Activated CD4-positive, CD25-positive, alpha-beta regulatory T cell treated with anti-CD3 and anti-CD28 coated beads, Interleukin-2, amount 50 U/mL, for 24 hours (primary cell): Measurements from ENCODE around the gene MEGF6.

ENCODE experiments used
- ATAC-seq, 2 donors: fragments of 150-1000 bp; cut with Tn5 transposase; one replicate each; pipeline ENCODE4 v1.10.0; 2021; ENCODE audit warnings: mild to moderate bottlenecking in 1 of 2, moderate library complexity in 1 of 2

MEGF6 gene

GRCh38 chr1:3481836-3482375 lies 129.4 kb downstream of the MEGF6 start:
- ATAC-seq, result no peak

GRCh38 chr1:3481046-3481445 lies 130.3 kb downstream of the MEGF6 start:
- ATAC-seq, result no peak

GRCh38 chr1:3480369-3480719 lies 131.0 kb downstream of the MEGF6 start:
- no peak for ATAC-seq

GRCh38 chr1:3479511-3480368 lies 131.6 kb downstream of the MEGF6 start:
- no peak for ATAC-seq

- no peak for ATAC-seq
These were observed 133.1 kb downstream of the MEGF6 start for GRCh38 chr1:3478187-3478586.

GRCh38 chr1:3477241-3477995 lies 133.9 kb downstream of the MEGF6 start:
- ATAC-seq, result no peak

- no peak for ATAC-seq
These were observed 134.6 kb downstream of the MEGF6 start for GRCh38 chr1:3476666-3477065.

- ATAC-seq, result no peak
These were observed 135.3 kb downstream of the MEGF6 start for GRCh38 chr1:3475839-3476573.

GRCh38 chr1:3474421-3474820 lies 136.9 kb downstream of the MEGF6 start:
- ATAC-seq, result no peak

GRCh38 chr1:3474016-3474415 lies 137.3 kb downstream of the MEGF6 start:
- no peak for ATAC-seq

- ATAC-seq, result no peak
These were observed 137.9 kb downstream of the MEGF6 start for GRCh38 chr1:3473381-3473844.

- ATAC-seq, result no peak
These were observed 138.4 kb downstream of the MEGF6 start for GRCh38 chr1:3472906-3473305.

- no peak for ATAC-seq
These were observed 139.0 kb downstream of the MEGF6 start for GRCh38 chr1:3472088-3472850.

GRCh38 chr1:3471356-3472087 lies 139.8 kb downstream of the MEGF6 start:
- no peak for ATAC-seq

GRCh38 chr1:3470650-3471355 lies 140.5 kb downstream of the MEGF6 start:
- ATAC-seq, result no peak

- ATAC-seq, result no peak
These were observed 141.3 kb downstream of the MEGF6 start for GRCh38 chr1:3469849-3470649.

- ATAC-seq, result no peak
These were observed 142.0 kb downstream of the MEGF6 start for GRCh38 chr1:3469104-3469848.

GRCh38 chr1:3468236-3469103 lies 142.8 kb downstream of the MEGF6 start:
- no peak for ATAC-seq
